OCI-LY7 (cell line): ENCODE data around the gene ANKRD40. TPM values are rescaled to one million over a fixed set of nuclear protein-coding genes. Genes with fewer than 3 reads are reported as not detected.

ENCODE experiments used
- BruUV-seq: library from RNA; stranded (reverse); fragments of 400-500 nt; replicated peaks from 2 replicates; lab custom pipeline; 2021; lab: Mats Ljungman, UMichigan
- CTCF ChIA-PET: fragments of 300-600 bp; sonication (Branson Sonifier 250); formaldehyde crosslinking; loops from one replicate; lab custom pipeline; 2022; ENCODE audit warnings: antibody characterized with exemption; ENCODE audit not compliant: unreplicated experiment; lab: Charles Lee
- POLR2A ChIA-PET: fragments of 300-600 bp; sonication (Branson Sonifier 250); formaldehyde crosslinking; loops from one replicate; lab custom pipeline; 2022; ENCODE audit warnings: antibody characterized with exemption; lab: Charles Lee
- DNase-seq: peaks from one replicate; pipeline ENCODE4 v3.0.0-alpha.2; 2015; ENCODE audit warnings: low spot score
- H2AFZ ChIP-seq: fragments of 200-600 bp; sonication (generic), shearing (Covaris generic); 2 replicates; pipeline ENCODE4 v1.6.1; 2014; ENCODE audit warnings: mild to moderate bottlenecking, antibody characterized with exemption, low read length, moderate library complexity
- H3K27ac ChIP-seq: fragments of 200-600 bp; sonication (generic); 2 replicates; pipeline ENCODE4 v1.5.1; 2014; ENCODE audit warnings: mixed run types, low read depth, mild to moderate bottlenecking, moderate library complexity, low read length, inconsistent platforms; ENCODE audit not compliant: poor library complexity, severe bottlenecking
- H3K36me3 ChIP-seq: fragments of 200-600 bp; sonication (generic); 2 replicates; pipeline ENCODE4 v1.6.1; 2014; ENCODE audit warnings: mild to moderate bottlenecking, antibody characterized with exemption, low read length, moderate library complexity, mixed read lengths; ENCODE audit not compliant: insufficient read depth
- H3K4me1 ChIP-seq: fragments of 200-600 bp; sonication (generic); 2 replicates; pipeline ENCODE4 v1.5.1; 2014; ENCODE audit warnings: mild to moderate bottlenecking, low read length; ENCODE audit not compliant: insufficient read depth, poor library complexity, severe bottlenecking
- H3K4me2 ChIP-seq: fragments of 200-600 bp; sonication (generic); 2 replicates; pipeline ENCODE4 v1.6.1; 2014; ENCODE audit warnings: mild to moderate bottlenecking, low read length
- H3K4me3 ChIP-seq: fragments of 200-600 bp; sonication (generic); 2 replicates; pipeline ENCODE4 v1.5.1; 2014; ENCODE audit warnings: mild to moderate bottlenecking, low read depth, low read length; ENCODE audit not compliant: poor library complexity, severe bottlenecking
- H3K79me2 ChIP-seq: fragments of 200-600 bp; sonication (generic); 2 replicates; pipeline ENCODE4 v1.6.1; 2016; ENCODE audit warnings: low read depth, mild to moderate bottlenecking, low read length, moderate library complexity, mixed read lengths; ENCODE audit not compliant: insufficient read depth
- H3K9me2 ChIP-seq: fragments of 200-600 bp; sonication (generic); 2 replicates; pipeline ENCODE4 v1.6.1; 2016; ENCODE audit warnings: mild to moderate bottlenecking, low read length, mixed read lengths; ENCODE audit not compliant: insufficient read depth
- H3K9me3 ChIP-seq: fragments of 200-600 bp; sonication (generic); 2 replicates; pipeline ENCODE4 v1.6.1; 2014; ENCODE audit warnings: mild to moderate bottlenecking, mixed run types, low read length, mixed read lengths
- H4K20me1 ChIP-seq: fragments of 200-600 bp; sonication (generic); 2 replicates; pipeline ENCODE4 v1.6.1; 2014; ENCODE audit warnings: mild to moderate bottlenecking, antibody characterized with exemption, low read length, moderate library complexity, mixed read lengths; ENCODE audit not compliant: insufficient read depth
- CTCF ChIP-seq: fragments of 200-600 bp; sonication (generic); conservative IDR thresholded peaks from 2 replicates; pipeline ENCODE4 v1.5.1; 2014; ENCODE audit warnings: mild to moderate bottlenecking, antibody characterized with exemption, low read length, moderate library complexity, mixed read lengths
- EZH2phosphoT487 ChIP-seq: fragments of 200-600 bp; sonication (generic); IDR thresholded peaks from 2 replicates; pipeline ENCODE4 v1.6.1; 2018; ENCODE audit warnings: low read depth, borderline replicate concordance, mild to moderate bottlenecking, mixed run types, antibody characterized with exemption, low read length, moderate library complexity, mixed read lengths
- intact Hi-C: fragments of 100-400 bp; cut with micrococcal nuclease; formaldehyde crosslinking; loops from one replicate; pipeline ENCODE4 v1.10.0; 2022; ENCODE audit not compliant: unreplicated experiment
- total RNA-seq, 2 experiments: library from RNA; depleted of rRNA in 1 of 2; stranded (reverse); fragments of >200 nt in 1 of 2; shearing (Covaris generic) in 1 of 2; gene quantifications; 2 replicates each; pipeline ENCODE4 v1.2.3, GENCODE V29; 2014 to 2022

The ANKRD40 gene
- total RNA-seq, 2 experiments from 2014 or later: 27.7 to 47.9 TPM

GRCh38 chr17:50749245-50749644 is 41.5 kb upstream of the ANKRD40 start:
- no peaks in the 10 kb centered on the region for H3K9me3 ChIP-seq
- CTCF ChIA-PET: no interaction called here

GRCh38 chr17:50745631-50746030 is 37.9 kb upstream of the ANKRD40 start:
- peaks cover 100% of the 10 kb centered on the region for H3K36me3 ChIP-seq
- H3K4me2 ChIP-seq: no peak overlapping the region
- BruUV-seq: no TSS peak
- ChIA-PET CTCF (no interaction called here), POLR2A (no interaction called here)
- peaks cover 4% of the 10 kb centered on the region for H4K20me1 ChIP-seq
- no peak overlapping the region for H3K4me3 ChIP-seq
- no peak for DNase-seq
- H2AFZ ChIP-seq: no peak overlapping the region
- H3K9me2 ChIP-seq: no peaks in the 10 kb centered on the region
- no peaks in the 10 kb centered on the region for H3K4me1 ChIP-seq
- no peak overlapping the region for H3K27ac ChIP-seq
- no peaks in the 10 kb centered on the region for H3K9me3 ChIP-seq
- peaks cover 14% of the 10 kb centered on the region; the same call in 1 of the 2 replicates for H3K79me2 ChIP-seq
- no peak for TF ChIP-seq CTCF
- TF ChIP-seq EZH2phosphoT487: no peak
- intact Hi-C loops: no loop called here

More at GRCh38 chr17:50749245-50749644, 41.5 kb upstream of the ANKRD40 start:
- Histone ChIP-seq H4K20me1 (peaks cover 8% of the 10 kb centered on the region; the same call in 1 of the 2 replicates), H2AFZ (no peak overlapping the region), H3K4me1 (no peaks in the 10 kb centered on the region), H3K9me2 (no peaks in the 10 kb centered on the region), H3K79me2 (peaks cover 9% of the 10 kb centered on the region; the same call in 1 of the 2 replicates), H3K4me2 (no peak overlapping the region), H3K27ac (no peak overlapping the region), H3K4me3 (no peak overlapping the region), H3K36me3 (peaks cover 100% of the 10 kb centered on the region)
- POLR2A ChIA-PET: no interaction called here
- intact Hi-C loops: no loop called here
- TF ChIP-seq CTCF (no peak), EZH2phosphoT487 (no peak)
- DNase-seq: no peak
- no TSS peak for BruUV-seq

GRCh38 chr17:50739098-50739497 is 31.4 kb upstream of the ANKRD40 start:
- H3K27ac ChIP-seq: no peak overlapping the region
- ChIA-PET POLR2A (interaction anchor here (0.5 kb wide), 1 partner anchor 304 kb away, joined by 4 read pairs; no protein-coding TSS in a partner anchor), CTCF (no interaction called here)
- peaks cover 45% of the 10 kb centered on the region for H4K20me1 ChIP-seq
- no peak overlapping the region for H3K4me2 ChIP-seq
- intact Hi-C loops: no loop called here
- H3K36me3 ChIP-seq: peaks cover 95% of the 10 kb centered on the region
- H3K4me1 ChIP-seq: peaks cover 4% of the 10 kb centered on the region
- H3K9me2 ChIP-seq: no peaks in the 10 kb centered on the region
- no peak for DNase-seq
- TF ChIP-seq EZH2phosphoT487: no peak
- TF ChIP-seq CTCF: no peak
- no peak overlapping the region for H3K4me3 ChIP-seq
- H2AFZ ChIP-seq: no peak overlapping the region
- H3K79me2 ChIP-seq: peaks cover 70% of the 10 kb centered on the region
- BruUV-seq: no TSS peak
- H3K9me3 ChIP-seq: no peaks in the 10 kb centered on the region
